GM10266 (cell line): ENCODE measurements around the gene GCK.

Source experiments
- DNase-seq: peaks from one replicate; pipeline ENCODE4 v3.0.0; 2012; ENCODE audit errors: extremely low spot score
- CTCF ChIP-seq: IDR thresholded peaks from 2 replicates; pipeline ENCODE4 v1.5.1; 2012; ENCODE audit warnings: mild to moderate bottlenecking, low read depth; ENCODE audit not compliant: control insufficient read depth, insufficient read depth; ENCODE audit errors: missing control alignments

GCK gene

DNA sequence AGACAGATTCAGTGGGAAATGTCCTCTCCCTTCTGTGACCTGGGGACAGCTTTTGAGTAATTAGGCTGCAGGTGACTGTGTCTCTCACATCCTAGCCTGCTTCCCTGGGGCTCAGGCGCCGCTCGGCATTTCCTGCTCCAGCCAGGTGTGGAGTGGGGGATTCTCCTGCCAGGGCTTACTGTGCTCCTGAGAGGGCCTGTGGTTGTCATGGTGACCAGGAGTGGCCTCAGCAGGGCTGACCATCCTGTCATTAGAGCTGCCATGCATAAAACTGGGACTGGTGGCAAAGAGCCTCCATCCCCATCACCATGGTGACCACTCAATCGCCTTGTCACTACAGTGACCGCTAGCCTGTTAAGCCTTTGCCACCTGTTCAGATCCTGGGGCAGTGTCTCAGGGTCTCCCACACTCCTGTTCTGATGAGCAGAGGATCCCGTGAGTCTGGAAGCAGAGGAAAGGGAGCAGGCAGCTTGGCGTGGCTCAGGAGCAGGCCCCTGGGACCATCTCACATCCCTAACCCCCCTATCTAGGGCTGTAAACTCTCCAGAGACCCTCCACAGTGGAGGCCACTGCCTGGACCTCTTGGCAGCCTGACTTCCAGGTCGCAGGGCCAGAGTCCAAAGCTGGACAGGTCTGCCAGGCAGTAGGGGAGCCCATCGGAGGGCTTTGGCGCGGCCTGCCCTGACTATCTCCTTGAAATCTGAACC lies at the start of gene GCK:
Gene GCK, minus strand, starts transcription at position 154 of the 707 bp plus-strand sequence. CDS start 486 bp downstream, outside the sequence.
- TF ChIP-seq CTCF: no peak
- DNase-seq: no peak

DNA sequence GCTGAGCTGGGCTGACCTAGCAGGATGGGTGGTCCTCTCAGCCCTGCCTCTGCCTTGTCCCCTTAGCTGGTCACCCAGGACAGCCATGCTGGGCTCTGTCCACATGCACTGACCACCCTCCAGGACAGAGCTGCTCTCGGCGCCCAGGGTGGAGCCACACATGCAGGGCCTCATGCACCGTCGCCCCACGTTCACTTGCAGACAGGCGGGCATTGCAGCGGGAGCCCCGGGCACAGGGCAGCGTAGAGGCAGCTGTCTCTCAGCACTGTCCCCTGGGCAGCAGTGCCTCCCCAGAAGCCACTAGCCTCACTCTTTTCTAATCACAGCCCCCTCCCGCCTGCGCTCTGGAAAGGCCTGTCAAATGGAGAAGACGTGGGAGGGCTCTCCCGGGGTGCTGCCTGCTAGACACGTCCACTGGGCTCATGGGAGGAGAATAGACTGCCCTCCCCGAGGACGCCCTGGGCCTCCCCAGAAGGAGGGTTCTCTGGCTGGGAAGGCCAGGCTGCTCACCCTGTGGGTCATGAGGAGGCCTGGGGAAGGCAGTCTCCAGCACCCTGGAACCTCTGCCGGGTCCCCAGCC lies 49.0 kb upstream of the GCK start:
- no peak for DNase-seq
- TF ChIP-seq CTCF: no peak

- no peak for TF ChIP-seq CTCF
- DNase-seq: no peak
These were observed 48.5 kb upstream of the GCK start for GRCh38 chr7:44237696-44238095.

GRCh38 chr7:44236333-44236728 lies 47.1 kb upstream of the GCK start:
- TF ChIP-seq CTCF: no peak
- DNase-seq: no peak

GRCh38 chr7:44235582-44236332 lies 46.5 kb upstream of the GCK start:
- no peak for DNase-seq
- no peak for TF ChIP-seq CTCF

DNA sequence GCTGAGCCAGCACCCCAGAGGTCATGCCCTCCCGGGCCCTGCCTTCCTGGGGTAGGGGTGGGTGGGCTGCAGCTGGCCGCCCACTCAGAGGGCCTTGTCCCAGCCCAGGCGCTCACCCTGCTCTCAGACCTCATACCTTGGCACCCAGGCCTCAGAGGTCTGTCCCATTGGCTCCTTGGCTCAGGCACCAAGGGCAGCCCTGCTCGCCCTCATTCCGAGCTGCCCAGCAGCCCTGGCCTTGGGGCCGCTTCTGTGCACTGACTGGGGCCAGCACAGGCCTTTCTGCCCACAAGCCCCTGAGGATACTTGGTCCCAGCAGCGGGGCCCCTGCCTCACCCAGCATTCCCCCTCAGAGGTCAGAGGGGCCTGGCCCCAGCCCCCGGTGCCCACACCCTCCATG lies 45.8 kb upstream of the GCK start:
- TF ChIP-seq CTCF: no peak
- no peak for DNase-seq
